Loucy (cell line): ENCODE data around the gene DENND4C.

Experiments
- H2AFZ ChIP-seq: fragments of 200-600 bp; sonication (generic); 2 replicates; pipeline ENCODE4 v1.6.0; 2016; ENCODE audit warnings: antibody characterized with exemption, mild to moderate bottlenecking, low read length, moderate library complexity
- H3F3A ChIP-seq: fragments of 200-600 bp; 2 replicates; pipeline ENCODE4 v1.6.0; 2016; ENCODE audit warnings: antibody characterized with exemption, low read depth, mild to moderate bottlenecking
- H3K27me3 ChIP-seq: fragments of 200-600 bp; sonication (generic); 2 replicates; pipeline ENCODE4 v1.6.1; 2014; ENCODE audit warnings: low read length, mild to moderate bottlenecking; ENCODE audit not compliant: insufficient read depth, poor library complexity, severe bottlenecking
- H3K36me3 ChIP-seq: fragments of 200-600 bp; sonication (generic); 2 replicates; pipeline ENCODE4 v1.6.1; 2016; ENCODE audit warnings: low read length; ENCODE audit not compliant: insufficient read depth
- H3K4me1 ChIP-seq: fragments of 200-600 bp; sonication (generic); 2 replicates; pipeline ENCODE4 v1.5.1; 2014; ENCODE audit warnings: low read length, mild to moderate bottlenecking; ENCODE audit not compliant: insufficient read depth, poor library complexity, severe bottlenecking
- H3K4me2 ChIP-seq: fragments of 200-600 bp; sonication (generic); 2 replicates; pipeline ENCODE4 v1.6.0; 2014; ENCODE audit warnings: antibody characterized with exemption, low read length, low read depth, mild to moderate bottlenecking; ENCODE audit not compliant: poor library complexity, severe bottlenecking
- H3K4me3 ChIP-seq: fragments of 200-600 bp; sonication (generic); 2 replicates; pipeline ENCODE4 v1.5.1; 2014; ENCODE audit warnings: low read length, mild to moderate bottlenecking, mixed read lengths; ENCODE audit not compliant: poor library complexity, severe bottlenecking
- H3K79me2 ChIP-seq: fragments of 200-600 bp; sonication (generic); 2 replicates; pipeline ENCODE4 v1.6.1; 2014; ENCODE audit warnings: low read length; ENCODE audit not compliant: insufficient read depth
- H3K9ac ChIP-seq: fragments of 200-600 bp; sonication (generic); 2 replicates; pipeline ENCODE4 v1.6.0; 2014; ENCODE audit warnings: mild to moderate bottlenecking, low read depth, low read length, moderate library complexity; ENCODE audit not compliant: poor library complexity, severe bottlenecking
- H3K9me2 ChIP-seq: fragments of 200-600 bp; sonication (generic); replicated peaks from 2 replicates; pipeline ENCODE4 v1.6.1; 2016; ENCODE audit warnings: low read depth, low read length, mixed read lengths
- H3K9me3 ChIP-seq: fragments of 200-600 bp; sonication (generic); 2 replicates; pipeline ENCODE4 v1.6.1; 2014; ENCODE audit warnings: mild to moderate bottlenecking, antibody characterized with exemption, low read length, low read depth; ENCODE audit not compliant: insufficient read depth
- H4K20me1 ChIP-seq: fragments of 200-600 bp; sonication (generic); 2 replicates; pipeline ENCODE4 v1.6.0; 2014; ENCODE audit warnings: antibody characterized with exemption, low read length, mild to moderate bottlenecking; ENCODE audit not compliant: insufficient read depth, poor library complexity, severe bottlenecking
- CTCF ChIP-seq: fragments of 200-600 bp; sonication (generic); conservative IDR thresholded peaks from 2 replicates; pipeline ENCODE4 v1.5.1; 2014; ENCODE audit warnings: mild to moderate bottlenecking, antibody characterized with exemption, low read length
- EZH2phosphoT487 ChIP-seq: fragments of 200-600 bp; IDR thresholded peaks from 2 replicates; pipeline ENCODE4 v1.6.1; 2018; ENCODE audit warnings: antibody characterized with exemption, mild to moderate bottlenecking, moderate library complexity, borderline replicate concordance

Gene DENND4C

GRCh38 chr9:19209188-19209587 lies 21.3 kb upstream of the DENND4C start:
- H3K4me2 ChIP-seq, result no peak overlapping the region
- TF ChIP-seq CTCF (no peak), EZH2phosphoT487 (no peak)
- H3K9ac ChIP-seq, result no peak overlapping the region

GRCh38 chr9:19213823-19214222 lies 16.7 kb upstream of the DENND4C start:
- Histone ChIP-seq H4K20me1 (no peaks in the 10 kb centered on the region), H3K36me3 (no peaks in the 10 kb centered on the region), H3K4me1 (no peaks in the 10 kb centered on the region), H3K9me2 (no peaks in the 10 kb centered on the region), H3F3A (no peaks in the 10 kb centered on the region), H3K27me3 (no peaks in the 10 kb centered on the region), H3K9ac (no peak overlapping the region), H3K4me2 (no peak overlapping the region), H3K9me3 (no peaks in the 10 kb centered on the region), H3K79me2 (no peaks in the 10 kb centered on the region), H2AFZ (no peak overlapping the region), H3K4me3 (no peak overlapping the region)
- TF ChIP-seq CTCF (no peak), EZH2phosphoT487 (no peak)

More at GRCh38 chr9:19209188-19209587, 21.3 kb upstream of the DENND4C start:
- no peaks in the 10 kb centered on the region for H3K79me2 ChIP-seq
- no peaks in the 10 kb centered on the region for H3K9me3 ChIP-seq
- H4K20me1 ChIP-seq, result no peaks in the 10 kb centered on the region
- H3K27me3 ChIP-seq, result no peaks in the 10 kb centered on the region
- H3K4me1 ChIP-seq, result no peaks in the 10 kb centered on the region
- H3K36me3 ChIP-seq, result no peaks in the 10 kb centered on the region
- H3F3A ChIP-seq, result no peaks in the 10 kb centered on the region
- H3K9me2 ChIP-seq, result no peaks in the 10 kb centered on the region
- H2AFZ ChIP-seq, result no peak overlapping the region
- H3K4me3 ChIP-seq, result no peak overlapping the region

- H4K20me1 ChIP-seq, result no peaks in the 10 kb centered on the region
Measured at GRCh38 chr9:19216466-19216865, 14.0 kb upstream of the DENND4C start.

More at GRCh38 chr9:19216466-19216865, 14.0 kb upstream of the DENND4C start:
- no peaks in the 10 kb centered on the region for H3K9me3 ChIP-seq
- H3K9me2 ChIP-seq, result no peaks in the 10 kb centered on the region
- TF ChIP-seq CTCF, result no peak
- no peak for TF ChIP-seq EZH2phosphoT487
- no peaks in the 10 kb centered on the region for H3F3A ChIP-seq
- no peaks in the 10 kb centered on the region for H3K4me1 ChIP-seq
- no peaks in the 10 kb centered on the region for H3K27me3 ChIP-seq
- H3K4me2 ChIP-seq, result no peak overlapping the region
- H3K79me2 ChIP-seq, result no peaks in the 10 kb centered on the region
- no peak overlapping the region for H2AFZ ChIP-seq
- H3K9ac ChIP-seq, result no peak overlapping the region
- no peak overlapping the region for H3K4me3 ChIP-seq
- no peaks in the 10 kb centered on the region for H3K36me3 ChIP-seq
